Subcutaneous abdominal adipose tissue (tissue), 5 donors: ENCODE measurements around the gene ZNF428.
"Not testable (repeated sequence)": the region's sequence is repeated elsewhere in the genome, so short reads cannot be mapped to it uniquely, and the experiment has no call there.

Experiments
- H3K27ac ChIP-seq: one replicate; pipeline ENCODE4 v1.7.0; 2013; ENCODE audit warnings: low read depth, mild to moderate bottlenecking, inconsistent platforms, low read length, moderate library complexity
- H3K27me3 ChIP-seq, 5 donors: one replicate each; pipeline ENCODE4 v1.7.0; 2013; ENCODE audit warnings: low read length in 5 of 5, inconsistent platforms in 1 of 5; ENCODE audit not compliant: control insufficient read depth in 5 of 5, insufficient read depth in 4 of 5
- H3K36me3 ChIP-seq, 5 donors: one replicate each; pipeline ENCODE4 v1.7.0; 2013; ENCODE audit warnings: low read length in 5 of 5; ENCODE audit not compliant: control insufficient read depth in 5 of 5, insufficient read depth in 5 of 5
- H3K4me1 ChIP-seq, 5 donors: one replicate each; pipeline ENCODE4 v1.7.0; 2013; ENCODE audit warnings: low read length in 5 of 5, mild to moderate bottlenecking in 3 of 5, moderate library complexity in 1 of 5; ENCODE audit not compliant: control insufficient read depth in 5 of 5, insufficient read depth in 5 of 5
- H3K4me3 ChIP-seq, 5 donors: one replicate each; pipeline ENCODE4 v1.7.0; 2013; ENCODE audit warnings: low read length in 5 of 5, low read depth in 1 of 5
- H3K9ac ChIP-seq, 5 donors: one replicate each; pipeline ENCODE4 v1.7.0; 2013; ENCODE audit warnings: low read length in 5 of 5, mild to moderate bottlenecking in 4 of 5, moderate library complexity in 3 of 5
- H3K9me3 ChIP-seq, 5 donors: one replicate each; pipeline ENCODE4 v1.7.0; 2013; ENCODE audit warnings: low read length in 5 of 5; ENCODE audit not compliant: control insufficient read depth in 5 of 5
- donor health status: healthy.
- donor health status: healthy.
- donor health status: healthy.
- donor health status: healthy.
- donor health status: healthy.

The ZNF428 gene

GRCh38 chr19:43607238-43608205 is 11.9 kb downstream of the ZNF428 start:
- Histone ChIP-seq H3K4me3 (no peak overlapping the region), H3K36me3 (peaks cover 0 to 35% (median 24%) of the 10 kb centered on the region in 5 donors), H3K27ac (no peak overlapping the region), H3K9ac (no peak overlapping the region), H3K4me1 (no peaks in the 10 kb centered on the region), H3K9me3 (no peaks in the 10 kb centered on the region), H3K27me3 (no peaks in the 10 kb centered on the region)

DNA sequence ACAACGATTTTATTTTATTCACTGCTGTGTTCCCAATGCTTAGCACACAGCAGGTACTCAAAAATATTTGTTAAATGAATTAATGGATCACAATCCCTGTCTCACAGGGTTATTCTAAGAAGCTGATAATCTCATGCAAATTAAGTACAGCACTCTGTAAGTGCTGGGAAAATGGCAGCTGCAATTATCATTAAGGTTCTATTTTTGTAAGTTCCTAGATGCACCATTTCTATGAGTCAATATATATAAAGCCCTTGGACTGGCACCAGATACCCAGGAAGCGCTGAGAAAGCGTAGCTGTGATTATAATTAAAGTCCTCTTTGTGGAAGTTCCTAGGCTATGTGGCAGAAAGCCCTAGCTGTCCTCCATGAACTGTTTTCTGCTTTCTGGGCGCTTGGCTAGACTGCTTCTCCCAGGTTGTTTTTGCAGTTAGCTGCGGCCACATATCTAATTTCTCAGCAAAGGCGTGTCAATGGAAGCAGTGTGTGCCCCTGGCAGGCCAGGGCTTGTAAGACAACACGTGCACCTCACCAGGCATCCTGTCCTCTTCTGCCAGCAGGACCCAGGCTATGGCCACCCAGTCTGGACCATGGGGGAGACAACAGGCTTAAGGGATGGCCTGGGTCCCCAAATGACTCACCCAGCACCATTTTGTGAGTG is 12.7 kb downstream of the ZNF428 start:
- H3K27ac ChIP-seq, result no peak overlapping the region
- H3K9me3 ChIP-seq, result no peaks in the 10 kb centered on the region
- peaks cover 0 to 34% (median 22%) of the 10 kb centered on the region in 5 donors for H3K36me3 ChIP-seq
- H3K9ac ChIP-seq, result no peak overlapping the region
- no peak overlapping the region for H3K4me3 ChIP-seq
- no peaks in the 10 kb centered on the region for H3K4me1 ChIP-seq
- no peaks in the 10 kb centered on the region for H3K27me3 ChIP-seq

DNA sequence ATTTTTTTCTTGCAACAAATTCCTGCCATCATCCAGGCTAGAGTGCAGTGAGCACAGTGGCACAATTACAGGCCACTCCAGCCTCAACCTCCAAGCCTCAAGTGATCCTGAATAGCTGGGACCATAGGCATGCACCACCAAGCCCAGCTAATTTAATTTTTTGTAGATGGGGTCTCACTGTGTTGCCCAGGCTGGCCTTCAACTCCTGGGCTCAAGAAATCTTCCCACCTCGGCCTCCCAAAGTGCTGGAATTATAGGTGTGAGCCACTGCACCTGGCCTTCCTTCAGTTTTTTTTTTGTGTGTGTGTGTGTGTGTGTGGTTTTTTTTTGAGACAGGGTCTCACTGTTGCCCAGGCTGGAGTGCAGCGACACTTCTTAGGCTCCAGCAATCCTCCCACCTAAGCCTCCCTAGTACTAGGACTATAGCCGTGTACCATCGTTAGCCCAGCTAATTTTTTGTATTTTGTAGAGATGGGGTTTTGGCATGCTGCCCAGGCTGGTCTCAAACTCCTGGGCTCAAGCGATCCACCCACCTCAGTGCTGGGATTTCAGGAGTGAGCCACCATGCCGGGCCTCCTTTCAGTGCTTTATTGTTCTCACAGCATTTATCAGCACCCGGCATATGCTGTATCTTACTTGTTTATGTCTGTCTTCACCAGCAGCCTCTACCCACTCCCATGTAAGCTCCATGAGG is 13.4 kb downstream of the ZNF428 start:
- Histone ChIP-seq H3K36me3 (peaks cover 0 to 33% (median 25%) of the 10 kb centered on the region in 5 donors), H3K4me1 (no peaks in the 10 kb centered on the region), H3K27ac (no peak overlapping the region), H3K4me3 (no peak overlapping the region), H3K9ac (peak overlapping the region in 1 of 5 donors; percentile 30), H3K27me3 (no peaks in the 10 kb centered on the region), H3K9me3 (no peaks in the 10 kb centered on the region)

DNA sequence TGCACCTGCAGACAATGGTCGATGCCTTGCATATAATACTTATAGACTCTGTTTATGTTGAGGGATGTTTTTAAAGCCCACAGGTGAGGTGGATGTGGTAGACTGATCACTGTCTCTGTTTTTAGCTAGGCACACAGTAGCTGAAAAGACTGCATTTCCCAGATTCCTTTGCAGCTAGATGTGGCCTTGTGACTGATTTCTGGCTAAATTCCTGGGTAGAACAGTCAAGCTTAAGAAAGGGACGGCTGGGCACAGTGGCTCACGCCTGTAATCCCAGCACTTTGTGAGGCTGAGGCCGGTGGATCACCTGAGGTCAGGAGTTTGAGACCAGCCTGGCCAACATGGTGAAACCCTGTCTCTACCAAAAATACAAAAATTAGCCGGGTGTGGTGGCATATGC is 19.1 kb downstream of the ZNF428 start:
- peaks cover 0 to 47% (median 33%) of the 10 kb centered on the region in 5 donors for H3K36me3 ChIP-seq
- not testable (repeated sequence) for H3K4me3 ChIP-seq, H3K27me3 ChIP-seq, H3K9me3 ChIP-seq, H3K9ac ChIP-seq, H3K27ac ChIP-seq
- peaks cover 8 to 28% (median 21%) of the 10 kb centered on the region in 5 donors for H3K4me1 ChIP-seq

- Histone ChIP-seq H3K27ac (no peak overlapping the region), H3K4me1 (peaks cover 8 to 34% (median 27%) of the 10 kb centered on the region in 5 donors), H3K9ac (peak overlapping the region in 2 of 5 donors; percentile 17 to 30), H3K27me3 (no peaks in the 10 kb centered on the region), H3K36me3 (peaks cover 0 to 47% (median 33%) of the 10 kb centered on the region in 5 donors), H3K9me3 (no peaks in the 10 kb centered on the region), H3K4me3 (no peak overlapping the region)
These were observed 19.7 kb downstream of the ZNF428 start for GRCh38 chr19:43599635-43600295.

DNA sequence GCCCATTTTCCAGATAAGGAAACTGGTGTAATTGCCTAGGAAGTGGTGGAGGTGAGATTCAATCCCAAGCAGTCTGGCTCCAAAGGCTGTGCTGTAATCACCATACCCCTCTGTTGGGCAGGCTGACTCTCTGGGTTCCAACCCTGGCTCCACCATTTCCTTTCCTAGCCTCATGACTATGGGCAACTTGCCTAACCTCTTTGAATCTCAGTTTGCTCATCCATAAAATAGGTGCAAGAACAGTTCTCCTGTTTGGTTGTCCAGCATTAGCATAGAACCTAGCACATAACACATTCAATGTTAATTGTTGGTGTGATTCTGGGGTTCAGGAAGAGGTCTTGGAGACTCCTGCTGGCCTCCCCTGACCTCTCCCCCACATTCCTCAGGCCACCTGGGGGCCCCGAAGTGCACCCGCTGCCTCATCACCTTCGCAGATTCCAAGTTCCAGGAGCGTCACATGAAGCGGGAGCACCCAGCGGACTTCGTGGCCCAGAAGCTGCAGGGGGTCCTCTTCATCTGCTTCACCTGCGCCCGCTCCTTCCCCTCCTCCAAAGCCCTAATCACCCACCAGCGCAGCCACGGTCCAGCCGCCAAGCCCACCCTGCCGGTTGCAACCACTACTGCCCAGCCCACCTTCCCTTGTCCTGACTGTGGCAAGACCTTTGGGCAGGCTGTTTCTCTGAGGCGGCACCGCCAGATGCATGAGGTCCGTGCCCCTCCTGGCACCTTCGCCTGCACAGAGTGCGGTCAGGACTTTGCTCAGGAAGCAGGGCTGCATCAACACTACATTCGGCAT is 20.8 kb downstream of the ZNF428 start:
- Histone ChIP-seq H3K9ac (no peak overlapping the region), H3K36me3 (peaks cover 0 to 50% (median 37%) of the 10 kb centered on the region in 5 donors), H3K9me3 (no peaks in the 10 kb centered on the region), H3K4me1 (peaks cover 8 to 45% (median 38%) of the 10 kb centered on the region in 5 donors), H3K27ac (no peak overlapping the region), H3K4me3 (no peak overlapping the region), H3K27me3 (no peaks in the 10 kb centered on the region)

DNA sequence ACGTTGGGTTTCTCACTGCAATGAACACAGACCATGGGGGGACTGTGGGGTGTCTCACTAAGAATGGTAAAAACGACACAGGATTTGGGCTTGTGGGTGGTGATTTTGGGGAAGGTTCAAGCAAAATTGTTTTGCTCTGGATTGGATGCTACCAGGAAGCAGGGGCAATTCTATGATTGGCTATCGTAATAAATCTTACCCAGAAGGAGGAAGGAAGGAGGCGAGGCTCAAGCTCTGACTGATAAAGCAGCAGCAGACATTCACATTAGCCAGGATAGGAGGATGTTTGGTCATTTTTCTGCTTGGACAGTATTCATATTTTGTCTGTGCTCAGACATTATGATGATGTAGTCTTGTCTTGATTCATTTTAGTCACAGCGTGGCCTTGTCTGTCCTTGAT is 21.6 kb downstream of the ZNF428 start:
- no peaks in the 10 kb centered on the region for H3K27me3 ChIP-seq
- peaks cover 0 to 54% (median 43%) of the 10 kb centered on the region in 5 donors for H3K36me3 ChIP-seq
- no peak overlapping the region for H3K4me3 ChIP-seq
- peak overlapping the region; percentile 99 for H3K27ac ChIP-seq
- peak overlapping the region in 3 of 5 donors; percentile 85 to 96 (median 90) for H3K9ac ChIP-seq
- H3K9me3 ChIP-seq, result no peaks in the 10 kb centered on the region
- peaks cover 8 to 48% (median 40%) of the 10 kb centered on the region in 5 donors for H3K4me1 ChIP-seq

GRCh38 chr19:43596842-43597461 is 22.5 kb downstream of the ZNF428 start:
- peaks cover 8 to 48% (median 40%) of the 10 kb centered on the region in 5 donors for H3K4me1 ChIP-seq
- no peaks in the 10 kb centered on the region for H3K27me3 ChIP-seq
- no peaks in the 10 kb centered on the region for H3K9me3 ChIP-seq
- peak overlapping the region; percentile 79 to 96 (median 90) for H3K9ac ChIP-seq
- H3K36me3 ChIP-seq, result peaks cover 0 to 55% (median 44%) of the 10 kb centered on the region in 5 donors
- peak overlapping the region; percentile 99 for H3K27ac ChIP-seq
- peak overlapping the region; percentile 70 to 88 (median 76) for H3K4me3 ChIP-seq
